Stomach (tissue), 4 donors: Measurements from ENCODE around the gene NALCN.

Experiments used
- EP300 ChIP-seq: sonication (generic); formaldehyde crosslinking; IDR thresholded peaks from one replicate; pipeline ENCODE4 v1.6.1; 2017; ENCODE audit warnings: antibody characterized with exemption
- POLR2A ChIP-seq, 4 donors: fragments of 450-650 bp; IDR thresholded peaks; one replicate each; pipeline ENCODE4 v1.6.1; 2016; ENCODE audit warnings: antibody characterized with exemption in 4 of 4, control low read depth in 2 of 4, mild to moderate bottlenecking in 1 of 4, moderate library complexity in 1 of 4
- TF ChIP-seq, protein P1 (sequence below), 7 experiments: fragments of 450-650 bp in 4 of 7; fragments of 200-600 bp in 3 of 7; sonication (generic) in 3 of 7; IDR thresholded peaks; one replicate each; pipeline ENCODE4 v1.5.1; 2016 to 2019; ENCODE audit warnings: antibody characterized with exemption in 7 of 7, control low read depth in 2 of 7, mild to moderate bottlenecking in 1 of 7

DNA sequence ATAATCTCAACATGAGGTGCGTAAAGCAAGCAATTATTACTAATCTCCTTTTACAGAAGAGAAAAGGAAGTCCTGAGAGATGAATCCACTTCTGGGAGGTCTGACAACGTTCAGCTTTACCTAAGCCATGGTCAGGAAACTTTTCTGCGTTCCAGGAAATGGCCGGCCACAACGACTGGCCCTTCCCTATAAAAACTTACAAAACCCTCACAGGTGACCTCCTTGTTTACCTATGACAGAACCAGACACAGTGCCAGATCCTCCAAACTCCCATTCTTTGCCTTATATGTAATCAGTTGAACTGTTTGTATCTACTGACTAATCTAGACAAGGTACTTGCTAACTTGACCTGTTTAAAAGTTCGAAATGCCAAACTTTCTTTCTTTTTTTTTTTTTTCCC lies 390.0 kb downstream of the NALCN start:
- TF ChIP-seq POLR2A (IDR thresholded peaks at IDR 0.05), result no peak
- TF ChIP-seq, protein P1, sequence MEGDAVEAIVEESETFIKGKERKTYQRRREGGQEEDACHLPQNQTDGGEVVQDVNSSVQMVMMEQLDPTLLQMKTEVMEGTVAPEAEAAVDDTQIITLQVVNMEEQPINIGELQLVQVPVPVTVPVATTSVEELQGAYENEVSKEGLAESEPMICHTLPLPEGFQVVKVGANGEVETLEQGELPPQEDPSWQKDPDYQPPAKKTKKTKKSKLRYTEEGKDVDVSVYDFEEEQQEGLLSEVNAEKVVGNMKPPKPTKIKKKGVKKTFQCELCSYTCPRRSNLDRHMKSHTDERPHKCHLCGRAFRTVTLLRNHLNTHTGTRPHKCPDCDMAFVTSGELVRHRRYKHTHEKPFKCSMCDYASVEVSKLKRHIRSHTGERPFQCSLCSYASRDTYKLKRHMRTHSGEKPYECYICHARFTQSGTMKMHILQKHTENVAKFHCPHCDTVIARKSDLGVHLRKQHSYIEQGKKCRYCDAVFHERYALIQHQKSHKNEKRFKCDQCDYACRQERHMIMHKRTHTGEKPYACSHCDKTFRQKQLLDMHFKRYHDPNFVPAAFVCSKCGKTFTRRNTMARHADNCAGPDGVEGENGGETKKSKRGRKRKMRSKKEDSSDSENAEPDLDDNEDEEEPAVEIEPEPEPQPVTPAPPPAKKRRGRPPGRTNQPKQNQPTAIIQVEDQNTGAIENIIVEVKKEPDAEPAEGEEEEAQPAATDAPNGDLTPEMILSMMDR (IDR thresholded peaks at IDR 0.05), result no peak
- no peak for TF ChIP-seq EP300
